Measurements from ENCODE around the gene SREBF2.

SREBF2 gene

GRCh38 chr22:41828516-41828915, 4.4 kb upstream of the SREBF2 start:
- no CpG with 5 or more reads among the region's 4 CpGs for WGBS, 2 donors (ENCODE audit: extremely low coverage in 2 of 2, insufficient read length in 2 of 2, insufficient replicate concordance in 1 of 2)
- Histone ChIP-seq H2BK12ac (ENCODE audit: low read length) (no peak overlapping the region), H3K14ac (ENCODE audit: low read length) (no peak overlapping the region)

GRCh38 chr22:41830174-41830573, 2.7 kb upstream of the SREBF2 start:
- Histone ChIP-seq H3K9ac (ENCODE audit: low read depth, low read length, poor library complexity) (no peak overlapping the region), H2AK5ac (ENCODE audit: low read depth, low read length) (peak overlapping the region; percentile 95), H3K79me1 (ENCODE audit: low read depth, low read length) (no peaks in the 10 kb centered on the region), H3K9me3 (replicated peaks in 1 of 2; ENCODE audit: control insufficient read depth in 2 of 2, insufficient read depth in 1 of 2, low read depth in 1 of 2, low read length in 2 of 2) (peaks cover 0 to 4% of the 10 kb centered on the region in 2 donors), H2AFZ (ENCODE audit: low read length) (no peak overlapping the region), H4K8ac (ENCODE audit: low read depth, low read length) (no peak overlapping the region), H3K4me2 (ENCODE audit: insufficient read depth, low read length, poor library complexity, severe bottlenecking) (no peak overlapping the region), H3K18ac (ENCODE audit: low read length) (peak overlapping the region; percentile 86), H2BK120ac (ENCODE audit: low read depth, low read length) (peak overlapping the region; percentile 56), H3K14ac (ENCODE audit: low read length) (no peak overlapping the region), H3K4me3 (ENCODE audit: low read length in 2 of 2) (no peak overlapping the region), H2BK12ac (ENCODE audit: low read length) (peak overlapping the region; percentile 59), H3K36me3 (replicated peaks in 1 of 2; ENCODE audit: control insufficient read depth in 2 of 2, insufficient read depth in 2 of 2, low read length in 2 of 2) (peaks cover 0 to 34% of the 10 kb centered on the region in 2 donors), H2BK15ac (ENCODE audit: low read length) (peak overlapping the region; percentile 68), H2BK5ac (ENCODE audit: low read length) (no peak overlapping the region), H4K91ac (ENCODE audit: low read depth, low read length, poor library complexity) (peak overlapping the region; percentile 45), H3K27ac (replicated peaks; ENCODE audit: low read length) (no peak overlapping the region), H3K23ac (ENCODE audit: low read depth, low read length, poor library complexity) (no peak overlapping the region), H3K4ac (ENCODE audit: low read length) (no peak overlapping the region), H3K27me3 (ENCODE audit: control insufficient read depth in 3 of 3, insufficient read depth in 3 of 3, low read depth in 1 of 3, low read length in 3 of 3) (no peaks in the 10 kb centered on the region), H3K4me1 (ENCODE audit: control insufficient read depth in 2 of 2, insufficient read depth in 1 of 2, low read depth in 1 of 2, low read length in 2 of 2) (peaks cover 16 to 19% of the 10 kb centered on the region in 2 donors)
- no peak for DNase-seq (ENCODE audit: low spot score)
- no CpG with 5 or more reads among the region's 3 CpGs for WGBS, 2 donors (ENCODE audit: extremely low coverage in 2 of 2, insufficient read length in 2 of 2, insufficient replicate concordance in 1 of 2)

More at GRCh38 chr22:41828516-41828915, 4.4 kb upstream of the SREBF2 start:
- no peak overlapping the region for H3K27ac ChIP-seq (replicated peaks; ENCODE audit: low read length)
- DNase-seq (ENCODE audit: low spot score): no peak
- H2BK120ac ChIP-seq (ENCODE audit: low read depth, low read length): no peak overlapping the region
- H2BK15ac ChIP-seq (ENCODE audit: low read length): no peak overlapping the region
- peaks cover 0 to 4% of the 10 kb centered on the region in 2 donors for H3K9me3 ChIP-seq (replicated peaks in 1 of 2; ENCODE audit: control insufficient read depth in 2 of 2, insufficient read depth in 1 of 2, low read depth in 1 of 2, low read length in 2 of 2)
- no peak overlapping the region for H2BK5ac ChIP-seq (ENCODE audit: low read length)
- H3K18ac ChIP-seq (ENCODE audit: low read length): peak overlapping the region; percentile 8
- H2AK5ac ChIP-seq (ENCODE audit: low read depth, low read length): no peak overlapping the region
- no peak overlapping the region for H3K23ac ChIP-seq (ENCODE audit: low read depth, low read length, poor library complexity)
- no peak overlapping the region for H4K8ac ChIP-seq (ENCODE audit: low read depth, low read length)
- no peak overlapping the region for H3K4me2 ChIP-seq (ENCODE audit: insufficient read depth, low read length, poor library complexity, severe bottlenecking)
- H3K27me3 ChIP-seq (ENCODE audit: control insufficient read depth in 3 of 3, insufficient read depth in 3 of 3, low read depth in 1 of 3, low read length in 3 of 3): no peaks in the 10 kb centered on the region
- H2AFZ ChIP-seq (ENCODE audit: low read length): no peak overlapping the region
- H3K4me3 ChIP-seq (ENCODE audit: low read length in 2 of 2): no peak overlapping the region
- no peak overlapping the region for H3K4ac ChIP-seq (ENCODE audit: low read length)
- H3K79me1 ChIP-seq (ENCODE audit: low read depth, low read length): no peaks in the 10 kb centered on the region
- H3K9ac ChIP-seq (ENCODE audit: low read depth, low read length, poor library complexity): no peak overlapping the region
- no peak overlapping the region for H4K91ac ChIP-seq (ENCODE audit: low read depth, low read length, poor library complexity)
- peaks cover 2 to 29% of the 10 kb centered on the region in 2 donors for H3K36me3 ChIP-seq (replicated peaks in 1 of 2; ENCODE audit: control insufficient read depth in 2 of 2, insufficient read depth in 2 of 2, low read length in 2 of 2)
- H3K4me1 ChIP-seq (ENCODE audit: control insufficient read depth in 2 of 2, insufficient read depth in 1 of 2, low read depth in 1 of 2, low read length in 2 of 2): peaks cover 23 to 29% of the 10 kb centered on the region in 2 donors

- Histone ChIP-seq H3K14ac (ENCODE audit: low read length) (no peak overlapping the region), H3K4me3 (ENCODE audit: low read length in 2 of 2) (no peak overlapping the region), H3K27me3 (ENCODE audit: control insufficient read depth in 3 of 3, insufficient read depth in 3 of 3, low read depth in 1 of 3, low read length in 3 of 3) (no peaks in the 10 kb centered on the region), H3K9ac (ENCODE audit: low read depth, low read length, poor library complexity) (no peak overlapping the region), H3K9me3 (replicated peaks in 1 of 2; ENCODE audit: control insufficient read depth in 2 of 2, insufficient read depth in 1 of 2, low read depth in 1 of 2, low read length in 2 of 2) (peaks cover 0 to 4% of the 10 kb centered on the region in 2 donors), H3K4ac (ENCODE audit: low read length) (no peak overlapping the region), H2BK12ac (ENCODE audit: low read length) (peak overlapping the region; percentile 91), H3K18ac (ENCODE audit: low read length) (peak overlapping the region; percentile 77), H3K27ac (replicated peaks; ENCODE audit: low read length) (peak overlapping the region; percentile 99), H2AK5ac (ENCODE audit: low read depth, low read length) (peak overlapping the region; percentile 78), H2BK120ac (ENCODE audit: low read depth, low read length) (peak overlapping the region; percentile 56), H3K23ac (ENCODE audit: low read depth, low read length, poor library complexity) (no peak overlapping the region), H3K36me3 (replicated peaks in 1 of 2; ENCODE audit: control insufficient read depth in 2 of 2, insufficient read depth in 2 of 2, low read length in 2 of 2) (peaks cover 3 to 32% of the 10 kb centered on the region in 2 donors), H4K8ac (ENCODE audit: low read depth, low read length) (no peak overlapping the region), H3K4me2 (ENCODE audit: insufficient read depth, low read length, poor library complexity, severe bottlenecking) (no peak overlapping the region), H3K79me1 (ENCODE audit: low read depth, low read length) (no peaks in the 10 kb centered on the region), H3K4me1 (ENCODE audit: control insufficient read depth in 2 of 2, insufficient read depth in 1 of 2, low read depth in 1 of 2, low read length in 2 of 2) (peaks cover 12 to 16% of the 10 kb centered on the region in 2 donors), H2BK15ac (ENCODE audit: low read length) (peak overlapping the region; percentile 31), H2AFZ (ENCODE audit: low read length) (no peak overlapping the region), H2BK5ac (ENCODE audit: low read length) (peak overlapping the region; percentile 58), H4K91ac (ENCODE audit: low read depth, low read length, poor library complexity) (peak overlapping the region; percentile 10)
- DNase-seq (ENCODE audit: low spot score): no peak
- WGBS, 2 donors (ENCODE audit: extremely low coverage in 2 of 2, insufficient read length in 2 of 2, insufficient replicate concordance in 1 of 2): no CpG with 5 or more reads among the region's 6 CpGs
Observed at GRCh38 chr22:41831383-41831782, 1.5 kb upstream of the SREBF2 start.

GRCh38 chr22:41831828-41832552, 915 bp upstream of the SREBF2 start:
- H3K9ac ChIP-seq (ENCODE audit: low read depth, low read length, poor library complexity): peak overlapping the region; percentile 45
- H3K14ac ChIP-seq (ENCODE audit: low read length): no peak overlapping the region
- peak overlapping the region; percentile 99 for H3K27ac ChIP-seq (replicated peaks; ENCODE audit: low read length)
- peak; percentile 26 for DNase-seq (ENCODE audit: low spot score)
- peaks cover 9 to 32% of the 10 kb centered on the region in 2 donors for H3K36me3 ChIP-seq (replicated peaks in 1 of 2; ENCODE audit: control insufficient read depth in 2 of 2, insufficient read depth in 2 of 2, low read length in 2 of 2)
- peak overlapping the region; percentile 51 for H2AFZ ChIP-seq (ENCODE audit: low read length)
- H3K4me3 ChIP-seq (ENCODE audit: low read length in 2 of 2): peak overlapping the region; percentile 48 to 74
- no peak overlapping the region for H4K91ac ChIP-seq (ENCODE audit: low read depth, low read length, poor library complexity)
- no peak overlapping the region for H2AK5ac ChIP-seq (ENCODE audit: low read depth, low read length)
- H3K27me3 ChIP-seq (ENCODE audit: control insufficient read depth in 3 of 3, insufficient read depth in 3 of 3, low read depth in 1 of 3, low read length in 3 of 3): no peaks in the 10 kb centered on the region
- peaks cover 6 to 13% of the 10 kb centered on the region in 2 donors for H3K4me1 ChIP-seq (ENCODE audit: control insufficient read depth in 2 of 2, insufficient read depth in 1 of 2, low read depth in 1 of 2, low read length in 2 of 2)
- H2BK5ac ChIP-seq (ENCODE audit: low read length): peak overlapping the region; percentile 94
- no peak overlapping the region for H3K4ac ChIP-seq (ENCODE audit: low read length)
- peaks cover 1% of the 10 kb centered on the region for H3K79me1 ChIP-seq (ENCODE audit: low read depth, low read length)
- H2BK12ac ChIP-seq (ENCODE audit: low read length): no peak overlapping the region
- H4K8ac ChIP-seq (ENCODE audit: low read depth, low read length): no peak overlapping the region
- no peak overlapping the region for H2BK15ac ChIP-seq (ENCODE audit: low read length)
- peak overlapping the region; percentile 45 for H3K23ac ChIP-seq (ENCODE audit: low read depth, low read length, poor library complexity)
- peak overlapping the region; percentile 89 for H2BK120ac ChIP-seq (ENCODE audit: low read depth, low read length)
- no CpG with 5 or more reads among the region's 17 CpGs for WGBS, 2 donors (ENCODE audit: extremely low coverage in 2 of 2, insufficient read length in 2 of 2, insufficient replicate concordance in 1 of 2)
- peak overlapping the region; percentile 74 for H3K18ac ChIP-seq (ENCODE audit: low read length)
- peaks cover 0 to 4% of the 10 kb centered on the region in 2 donors for H3K9me3 ChIP-seq (replicated peaks in 1 of 2; ENCODE audit: control insufficient read depth in 2 of 2, insufficient read depth in 1 of 2, low read depth in 1 of 2, low read length in 2 of 2)
- H3K4me2 ChIP-seq (ENCODE audit: insufficient read depth, low read length, poor library complexity, severe bottlenecking): peak overlapping the region; percentile 75
